HG02588 (cell line): ENCODE data around the gene NAGA.
"Not testable (repeated sequence)": the region's sequence is repeated elsewhere in the genome, so short reads cannot be mapped to it uniquely, and the experiment has no call there.

Source experiments
- ATAC-seq: cut with Tn5 transposase; IDR thresholded peaks from one replicate; pipeline ENCODE4 v1.9.1; 2021; ENCODE audit warnings: mild to moderate bottlenecking, moderate library complexity; ENCODE audit not compliant: unreplicated experiment

NAGA gene

GRCh38 chr22:42070517-42071422, at the start of gene NAGA:
TSS of gene NAGA (minus strand) at chr22:42070812. CDS start at chr22:42070297, 515 bp downstream.
- ATAC-seq: peak; percentile 90

GRCh38 chr22:42116848-42117424, 46.3 kb upstream of the NAGA start:
- ATAC-seq: no peak

- not testable (repeated sequence) for ATAC-seq
Observed at GRCh38 chr22:42115420-42115830, 44.8 kb upstream of the NAGA start.

GRCh38 chr22:42114721-42115120, 44.1 kb upstream of the NAGA start:
- ATAC-seq: no peak

- not testable (repeated sequence) for ATAC-seq
Observed at GRCh38 chr22:42112793-42113192, 42.2 kb upstream of the NAGA start.

- no peak for ATAC-seq
Observed at GRCh38 chr22:42111798-42112197, 41.2 kb upstream of the NAGA start.

- no peak for ATAC-seq
Observed at GRCh38 chr22:42108848-42109247, 38.2 kb upstream of the NAGA start.

GRCh38 chr22:42104332-42104860, 33.8 kb upstream of the NAGA start:
- ATAC-seq: not testable (repeated sequence)

- ATAC-seq: no peak
Observed at GRCh38 chr22:42101199-42101598, 30.6 kb upstream of the NAGA start.

GRCh38 chr22:42091455-42091782, 20.8 kb upstream of the NAGA start:
- ATAC-seq: no peak

- ATAC-seq: peak; percentile 89
Observed at GRCh38 chr22:42090596-42091454, 20.2 kb upstream of the NAGA start, which contains the start of gene NDUFA6. TSS of gene NDUFA6 (minus strand) at chr22:42090772. CDS start at chr22:42090744, 28 bp downstream.

GRCh38 chr22:42086051-42086450, 15.4 kb upstream of the NAGA start:
- no peak for ATAC-seq

- no peak for ATAC-seq
Observed at GRCh38 chr22:42084874-42085273, 14.3 kb upstream of the NAGA start.

GRCh38 chr22:42083119-42083518, 12.5 kb upstream of the NAGA start:
- ATAC-seq: no peak

GRCh38 chr22:42080287-42080686, 9.7 kb upstream of the NAGA start:
- ATAC-seq: no peak

- peak; percentile 80 for ATAC-seq
Observed at GRCh38 chr22:42079319-42080251, 9.0 kb upstream of the NAGA start, which contains the start of gene SMDT1. TSS of gene SMDT1 (plus strand) at chr22:42079700. CDS start at chr22:42079769, 69 bp downstream.

GRCh38 chr22:42078469-42079318, 8.1 kb upstream of the NAGA start:
- ATAC-seq: no peak

- no peak for ATAC-seq
Observed at GRCh38 chr22:42077486-42078125, 7.0 kb upstream of the NAGA start.
